HAP-1 (cell line): ENCODE results near the gene LDLRAP1.
A peak's percentile ranks its signal among the peaks of the same experiment; 100 is the strongest.

Experiments
- DNase-seq, 2 experiments: peaks; one replicate each; pipeline ENCODE4 v3.0.0-alpha.2; 2016 to 2020; ENCODE audit warnings: low spot score in 2 of 2
- H3K27me3 ChIP-seq: fragments of 250-450 bp; sonication (Bioruptor Pico); 2 replicates; pipeline ENCODE4 v1.5.1; 2020; ENCODE audit warnings: low read depth, mild to moderate bottlenecking, moderate library complexity
- H3K36me3 ChIP-seq: fragments of 250-450 bp; sonication (Bioruptor Pico); replicated peaks from 2 replicates; pipeline ENCODE4 v1.5.1; 2020; ENCODE audit warnings: mild to moderate bottlenecking
- H3K4me1 ChIP-seq: fragments of 250-450 bp; sonication (Bioruptor Pico); 2 replicates; pipeline ENCODE4 v1.5.1; 2020; ENCODE audit warnings: mild to moderate bottlenecking
- H3K4me3 ChIP-seq: fragments of 250-450 bp; sonication (Bioruptor Pico); 2 replicates; pipeline ENCODE4 v1.5.1; 2020; ENCODE audit warnings: mild to moderate bottlenecking, moderate library complexity
- H3K9me3 ChIP-seq: fragments of 250-450 bp; sonication (Bioruptor Pico); 2 replicates; pipeline ENCODE4 v1.5.1; 2020; ENCODE audit warnings: mild to moderate bottlenecking, moderate library complexity
- in situ Hi-C: fragments of 300-500 bp; cut with MboI; formaldehyde crosslinking; loops from 3 replicates; pipeline ENCODE4 v1.14.3; 2020; ENCODE audit warnings: low sequenced_read_pairs, inconsistent platforms, mixed read lengths

LDLRAP1 gene

DNA sequence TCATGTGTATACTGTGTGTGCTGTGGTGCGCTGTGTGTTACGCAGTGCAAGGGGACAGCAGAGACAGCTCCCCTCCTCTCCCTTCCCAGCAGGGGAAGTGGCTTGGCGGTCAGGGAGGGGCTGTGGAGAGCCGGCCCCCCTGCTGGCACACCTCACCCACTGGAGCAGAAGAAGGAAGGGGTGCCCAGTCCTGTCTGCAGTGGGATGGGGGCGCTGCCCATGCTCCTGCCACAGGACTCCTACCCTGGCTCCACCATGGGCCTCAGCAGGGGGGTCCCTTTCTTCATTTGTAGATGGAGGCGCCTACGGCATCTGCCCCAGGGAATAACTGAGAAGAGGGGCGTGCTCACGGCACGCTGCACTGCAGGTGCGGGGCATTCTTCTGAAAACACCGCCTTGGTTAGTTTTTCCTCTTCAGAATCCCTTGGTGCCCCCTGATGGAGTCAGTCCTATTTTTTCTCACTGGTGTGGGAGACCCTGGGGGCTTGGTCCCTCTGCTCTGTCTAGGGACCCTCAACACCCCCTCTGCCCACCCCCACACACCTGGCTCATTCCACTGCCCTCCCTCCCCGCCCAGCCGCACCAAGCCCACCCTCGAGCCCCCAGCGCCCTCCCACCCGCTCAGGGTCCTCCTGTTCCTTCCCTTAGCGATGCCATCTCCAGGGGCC, 13.8 kb upstream of the LDLRAP1 start:
- in situ Hi-C loops: no loop called here
- Histone ChIP-seq H3K4me1 (no peaks in the 10 kb centered on the region), H3K4me3 (no peak overlapping the region), H3K27me3 (no peaks in the 10 kb centered on the region), H3K9me3 (no peaks in the 10 kb centered on the region), H3K36me3 (no peaks in the 10 kb centered on the region)
- DNase-seq: no peak

DNA sequence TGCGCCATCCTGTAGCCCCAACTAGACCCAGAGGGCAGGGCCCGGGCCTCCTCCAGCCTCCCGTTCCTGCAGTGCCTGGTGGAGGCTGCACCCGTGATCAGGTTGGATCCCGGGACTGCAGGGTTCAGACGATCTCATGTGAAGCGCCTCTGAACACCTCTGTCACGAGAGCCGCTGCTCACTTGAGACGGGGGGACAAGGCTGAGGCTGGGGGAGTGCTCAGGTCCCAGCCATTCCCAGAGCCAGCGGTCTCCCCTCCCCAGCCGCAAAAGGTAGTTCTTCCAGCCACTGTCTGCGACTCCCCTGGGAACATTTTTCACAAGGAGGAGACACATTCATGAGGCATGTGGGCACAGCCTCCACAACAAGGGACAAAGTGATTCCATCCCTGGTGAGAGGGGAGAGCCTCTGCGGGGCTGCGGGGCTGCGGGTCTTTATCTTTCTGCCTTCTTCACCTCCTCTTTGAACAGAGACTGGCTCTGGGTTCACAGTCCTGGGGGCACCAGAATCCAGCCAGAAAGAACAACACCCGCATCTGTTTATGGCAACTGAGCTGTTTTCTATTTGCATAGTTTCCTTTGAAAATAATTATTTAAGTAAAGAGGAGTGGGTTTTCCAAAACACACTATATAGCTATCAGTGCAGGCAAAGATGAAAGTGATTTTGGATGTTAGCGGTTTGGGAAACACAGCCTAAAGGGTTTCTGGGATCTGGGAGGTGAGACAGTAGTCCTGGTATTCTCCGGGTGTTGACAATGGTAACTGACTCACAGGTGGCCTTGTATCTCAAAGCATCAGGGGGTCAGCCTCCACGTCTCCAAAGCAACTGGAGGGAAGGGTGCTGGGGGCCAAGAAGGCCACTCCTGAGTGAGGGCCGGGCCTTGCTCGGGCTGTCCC, 13.0 kb upstream of the LDLRAP1 start:
- Histone ChIP-seq H3K4me1 (no peaks in the 10 kb centered on the region), H3K4me3 (no peak overlapping the region), H3K36me3 (no peaks in the 10 kb centered on the region), H3K9me3 (no peaks in the 10 kb centered on the region), H3K27me3 (no peaks in the 10 kb centered on the region)
- in situ Hi-C loops: no loop called here
- no peak for DNase-seq

DNA sequence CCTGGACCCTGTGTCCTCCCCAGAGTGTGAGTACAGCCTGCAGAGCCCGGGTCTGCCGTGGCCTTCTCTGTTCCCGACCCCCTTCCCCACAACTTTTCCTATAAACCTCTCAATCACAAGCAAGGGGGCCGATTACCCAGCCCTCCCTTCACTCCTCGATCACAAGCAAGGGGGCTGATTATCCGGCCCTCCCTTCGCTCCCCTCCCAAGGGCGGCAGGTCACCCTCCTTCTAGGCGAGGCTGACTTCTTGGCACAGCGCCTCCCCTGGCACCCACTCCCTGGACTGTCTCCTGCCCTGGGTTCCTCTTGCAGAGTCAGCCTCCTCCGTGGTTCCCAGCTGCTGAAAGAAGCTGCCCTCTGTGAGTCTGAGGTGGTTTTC, 12.3 kb upstream of the LDLRAP1 start:
- in situ Hi-C loops: no loop called here
- no peak for DNase-seq
- no peaks in the 10 kb centered on the region for H3K36me3 ChIP-seq
- no peaks in the 10 kb centered on the region for H3K4me1 ChIP-seq
- H3K9me3 ChIP-seq: no peaks in the 10 kb centered on the region
- H3K27me3 ChIP-seq: no peaks in the 10 kb centered on the region
- H3K4me3 ChIP-seq: no peak overlapping the region

DNA sequence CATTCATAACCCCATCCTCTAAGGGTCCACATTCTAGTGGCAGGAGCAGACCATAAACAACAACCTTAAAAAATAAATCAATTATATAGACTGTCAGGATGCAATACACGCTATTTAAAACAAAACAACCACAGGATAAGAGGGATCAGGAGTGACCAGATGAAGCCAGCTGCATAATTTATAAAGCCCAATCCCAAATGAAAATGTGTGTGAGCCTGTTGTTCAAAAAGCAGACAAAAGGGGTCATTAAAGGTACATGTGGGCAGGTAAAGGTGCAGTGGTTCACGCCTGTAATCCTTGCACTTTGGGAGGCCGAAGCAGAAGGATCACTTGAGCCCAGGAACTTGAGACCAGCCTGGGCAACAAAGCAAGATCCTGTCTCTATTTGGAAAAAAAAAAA, 10.4 kb upstream of the LDLRAP1 start:
- H3K27me3 ChIP-seq: no peaks in the 10 kb centered on the region
- no peaks in the 10 kb centered on the region for H3K36me3 ChIP-seq
- H3K4me3 ChIP-seq: no peak overlapping the region
- in situ Hi-C loops: no loop called here
- no peaks in the 10 kb centered on the region for H3K4me1 ChIP-seq
- H3K9me3 ChIP-seq: no peaks in the 10 kb centered on the region
- no peak for DNase-seq

DNA sequence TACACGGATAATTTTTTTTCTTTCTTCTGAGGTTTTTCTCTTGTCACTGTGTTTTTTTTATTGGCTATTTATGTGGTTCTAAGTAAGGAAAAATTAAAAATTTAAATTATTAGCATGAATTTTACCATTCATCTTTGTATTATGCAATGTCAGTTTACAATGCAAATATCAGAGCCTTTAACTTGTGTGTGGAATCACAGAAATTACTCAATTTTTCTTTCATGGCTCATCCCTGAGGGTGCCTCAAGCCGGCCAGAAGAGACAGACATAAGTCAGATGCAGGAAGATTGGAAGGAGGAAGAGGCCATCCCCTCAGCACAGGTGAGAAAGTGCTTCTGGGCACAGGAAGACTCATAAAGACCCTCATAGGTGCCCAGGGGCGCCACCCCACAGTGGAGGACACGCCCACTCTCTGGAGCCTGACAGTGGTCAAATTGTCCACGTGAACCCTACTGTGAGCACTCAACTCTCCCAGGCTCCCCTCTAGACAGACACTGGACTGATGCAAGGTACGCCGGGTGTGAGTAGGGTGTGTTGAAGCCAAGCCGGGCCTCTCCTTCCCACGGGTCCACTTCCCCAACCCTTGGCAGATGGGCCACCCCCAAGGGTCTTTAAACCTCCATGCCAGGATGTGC, 9.5 kb upstream of the LDLRAP1 start:
- no peaks in the 10 kb centered on the region for H3K4me1 ChIP-seq
- H3K36me3 ChIP-seq: no peaks in the 10 kb centered on the region
- no peaks in the 10 kb centered on the region for H3K9me3 ChIP-seq
- no peak overlapping the region for H3K4me3 ChIP-seq
- H3K27me3 ChIP-seq: no peaks in the 10 kb centered on the region
- DNase-seq: no peak
- in situ Hi-C loops: no loop called here

DNA sequence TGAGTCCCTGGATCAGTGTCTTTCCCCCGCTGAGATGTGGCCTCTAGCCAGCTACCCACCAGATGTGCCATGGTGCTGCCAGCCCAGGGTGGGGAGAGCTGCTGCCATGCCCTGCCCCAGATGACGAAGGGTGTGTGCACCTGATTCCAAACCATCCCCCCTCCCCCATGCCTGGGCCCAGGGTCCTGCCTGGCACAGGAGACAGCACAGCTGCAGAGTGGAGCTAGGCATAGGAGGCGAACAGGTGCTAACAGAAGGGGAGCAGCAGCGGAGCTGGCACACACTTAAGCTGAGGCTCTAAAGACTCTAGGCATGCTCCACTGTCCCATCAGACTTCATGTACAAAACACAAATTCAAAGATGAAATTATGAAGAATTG, 9.0 kb upstream of the LDLRAP1 start:
- Histone ChIP-seq H3K36me3 (no peaks in the 10 kb centered on the region), H3K9me3 (no peaks in the 10 kb centered on the region), H3K4me1 (peaks cover 3% of the 10 kb centered on the region), H3K27me3 (no peaks in the 10 kb centered on the region), H3K4me3 (no peak overlapping the region)
- in situ Hi-C loops: no loop called here
- DNase-seq: no peak

DNA sequence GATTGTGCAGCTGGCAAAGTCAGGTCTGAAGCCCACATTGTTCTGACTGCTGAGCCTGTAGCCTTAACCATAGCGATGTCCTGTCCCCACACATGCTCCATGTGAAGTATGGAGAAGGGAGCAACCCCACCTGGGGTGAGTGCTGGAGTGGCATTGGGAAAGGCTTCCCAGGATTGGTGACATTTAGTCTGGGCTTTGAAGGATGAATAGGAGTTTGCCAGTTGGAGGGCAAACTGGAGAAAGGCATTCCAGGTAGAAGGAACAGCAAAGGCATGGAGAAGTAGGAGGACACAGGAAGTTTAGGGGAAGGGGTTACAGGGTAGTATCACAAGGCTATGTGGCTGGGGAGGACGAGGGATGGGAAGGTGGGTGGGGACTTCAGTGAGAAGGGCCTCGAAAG, 7.3 kb upstream of the LDLRAP1 start:
- Histone ChIP-seq H3K4me3 (no peak overlapping the region), H3K4me1 (peaks cover 7% of the 10 kb centered on the region)
- in situ Hi-C loops: no loop called here

DNA sequence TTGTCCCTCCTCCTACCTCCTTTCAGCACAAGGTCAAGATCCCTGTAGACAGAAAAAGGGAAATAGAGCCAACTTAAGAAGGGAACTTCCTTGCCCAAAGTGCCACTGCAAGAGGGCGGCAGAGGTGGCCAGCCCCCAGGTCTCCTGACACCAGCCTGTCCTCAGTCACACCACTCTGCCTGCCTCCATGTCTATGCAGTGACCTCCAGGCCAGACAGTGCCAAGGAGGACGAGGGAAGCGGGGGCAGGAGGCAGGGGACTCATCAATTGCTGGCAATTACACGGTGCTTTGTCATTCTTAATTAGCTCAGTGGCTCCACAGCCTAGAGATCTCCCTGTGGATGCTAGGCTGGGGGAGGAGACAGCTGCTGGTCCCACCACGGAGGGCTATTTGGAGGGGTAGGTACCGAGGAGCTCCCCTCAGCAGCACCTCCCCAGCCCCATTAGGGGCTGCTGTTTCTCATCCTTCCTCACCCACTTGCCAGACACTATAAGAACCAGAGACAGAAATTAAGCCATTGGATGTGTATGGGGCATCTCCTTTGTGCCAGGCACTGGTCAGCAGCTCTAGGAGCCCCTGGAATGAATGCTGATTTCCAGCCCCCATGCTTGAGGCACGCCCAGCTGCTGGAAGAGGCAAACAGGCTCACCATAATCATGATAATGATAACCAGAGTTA, 6.1 kb upstream of the LDLRAP1 start:
- in situ Hi-C loops: no loop called here
- H3K9me3 ChIP-seq: no peaks in the 10 kb centered on the region
- H3K4me1 ChIP-seq: peaks cover 7% of the 10 kb centered on the region
- H3K36me3 ChIP-seq: no peaks in the 10 kb centered on the region
- DNase-seq: no peak
- no peaks in the 10 kb centered on the region for H3K27me3 ChIP-seq
- H3K4me3 ChIP-seq: no peak overlapping the region

More for the DNA sequence above, 7.3 kb upstream of the LDLRAP1 start:
- no peak for DNase-seq
- no peaks in the 10 kb centered on the region for H3K36me3 ChIP-seq
- no peaks in the 10 kb centered on the region for H3K9me3 ChIP-seq
- no peaks in the 10 kb centered on the region for H3K27me3 ChIP-seq

DNA sequence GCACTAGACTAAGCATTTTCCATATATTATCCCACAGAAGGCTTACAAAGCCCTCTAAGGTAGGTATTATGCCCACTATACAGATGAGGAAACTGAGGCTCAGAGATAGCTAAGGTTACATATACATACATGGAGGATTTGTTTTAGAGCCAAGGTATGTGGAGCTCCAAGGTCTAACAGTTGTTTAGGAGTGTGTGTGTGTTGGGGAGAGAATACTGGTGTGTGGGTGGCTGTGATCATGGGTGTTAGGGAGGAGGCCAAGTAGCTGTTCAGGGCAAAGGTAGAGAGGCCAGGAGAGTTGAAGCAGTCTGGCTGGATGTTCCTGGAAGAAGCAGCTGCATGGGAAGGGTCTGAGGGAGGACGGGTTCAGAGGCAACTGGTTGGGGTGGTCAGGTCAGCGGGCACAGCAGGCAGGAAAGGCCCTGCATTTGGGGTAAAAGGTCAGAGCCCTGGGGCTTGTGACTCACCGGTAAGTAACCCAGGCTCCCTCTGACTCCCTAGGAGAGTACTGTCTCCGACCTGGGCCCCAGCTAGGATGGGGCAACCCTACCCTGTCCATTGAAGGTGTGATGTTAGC, 5.1 kb upstream of the LDLRAP1 start:
- Histone ChIP-seq H3K4me1 (peaks cover 7% of the 10 kb centered on the region), H3K36me3 (no peaks in the 10 kb centered on the region), H3K27me3 (no peaks in the 10 kb centered on the region), H3K4me3 (no peak overlapping the region), H3K9me3 (no peaks in the 10 kb centered on the region)
- in situ Hi-C loops: no loop called here
- no peak for DNase-seq

DNA sequence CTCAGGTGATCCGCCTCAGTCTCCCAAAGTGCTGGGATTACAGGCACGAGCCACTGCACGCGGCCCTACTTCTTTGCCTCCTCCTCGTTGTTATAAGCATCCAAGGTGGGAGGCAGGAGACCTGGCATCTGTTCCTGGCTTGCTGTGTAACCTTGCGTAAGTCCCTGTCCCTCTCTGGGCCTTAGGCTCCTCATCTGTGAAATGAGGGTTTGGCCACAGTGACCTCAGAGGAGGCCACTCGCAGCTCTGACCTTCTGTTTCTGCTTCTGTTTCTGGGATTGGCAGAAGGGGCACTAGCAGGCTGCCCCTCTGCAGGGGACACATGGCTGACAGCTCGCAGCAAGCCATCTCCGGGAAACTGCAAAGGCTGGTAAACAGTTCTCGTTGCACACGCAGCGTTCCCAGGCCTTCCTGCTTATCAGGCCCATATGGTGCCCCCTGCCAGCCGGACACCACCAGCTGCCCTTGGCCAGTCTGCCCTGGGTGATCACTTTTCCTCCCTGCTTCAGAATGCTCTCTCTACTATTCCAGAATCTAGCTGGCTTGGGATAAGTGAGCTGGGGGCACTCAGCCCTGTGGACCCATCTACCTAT, 2.6 kb upstream of the LDLRAP1 start:
- in situ Hi-C loops: no loop called here
- H3K36me3 ChIP-seq: no peaks in the 10 kb centered on the region
- no peaks in the 10 kb centered on the region for H3K27me3 ChIP-seq
- no peaks in the 10 kb centered on the region for H3K9me3 ChIP-seq
- no peak overlapping the region for H3K4me3 ChIP-seq
- DNase-seq: no peak
- peaks cover 12% of the 10 kb centered on the region for H3K4me1 ChIP-seq

DNA sequence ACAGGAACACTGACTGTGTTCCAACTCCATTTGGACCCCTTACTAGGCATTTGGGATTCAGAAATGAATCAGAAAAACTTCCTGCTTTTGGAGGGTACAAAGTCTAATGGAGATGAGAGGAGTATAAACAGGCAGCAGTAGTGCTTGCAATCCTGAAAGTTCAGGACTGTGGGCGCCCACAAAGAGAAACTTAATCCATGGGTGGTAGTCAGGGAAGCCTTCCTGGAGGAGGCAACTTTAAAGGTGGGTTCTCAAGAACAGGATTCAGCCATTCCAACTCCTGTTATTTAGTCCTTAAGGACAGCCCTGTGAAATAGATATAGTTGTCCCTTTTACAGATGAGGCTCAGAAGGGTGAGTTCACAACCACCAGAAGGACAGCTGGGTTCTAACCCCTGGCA, 2.0 kb upstream of the LDLRAP1 start:
- Histone ChIP-seq H3K4me3 (no peak overlapping the region), H3K27me3 (no peaks in the 10 kb centered on the region), H3K4me1 (peaks cover 12% of the 10 kb centered on the region), H3K9me3 (no peaks in the 10 kb centered on the region), H3K36me3 (no peaks in the 10 kb centered on the region)
- no peak for DNase-seq
- in situ Hi-C loops: no loop called here

DNA sequence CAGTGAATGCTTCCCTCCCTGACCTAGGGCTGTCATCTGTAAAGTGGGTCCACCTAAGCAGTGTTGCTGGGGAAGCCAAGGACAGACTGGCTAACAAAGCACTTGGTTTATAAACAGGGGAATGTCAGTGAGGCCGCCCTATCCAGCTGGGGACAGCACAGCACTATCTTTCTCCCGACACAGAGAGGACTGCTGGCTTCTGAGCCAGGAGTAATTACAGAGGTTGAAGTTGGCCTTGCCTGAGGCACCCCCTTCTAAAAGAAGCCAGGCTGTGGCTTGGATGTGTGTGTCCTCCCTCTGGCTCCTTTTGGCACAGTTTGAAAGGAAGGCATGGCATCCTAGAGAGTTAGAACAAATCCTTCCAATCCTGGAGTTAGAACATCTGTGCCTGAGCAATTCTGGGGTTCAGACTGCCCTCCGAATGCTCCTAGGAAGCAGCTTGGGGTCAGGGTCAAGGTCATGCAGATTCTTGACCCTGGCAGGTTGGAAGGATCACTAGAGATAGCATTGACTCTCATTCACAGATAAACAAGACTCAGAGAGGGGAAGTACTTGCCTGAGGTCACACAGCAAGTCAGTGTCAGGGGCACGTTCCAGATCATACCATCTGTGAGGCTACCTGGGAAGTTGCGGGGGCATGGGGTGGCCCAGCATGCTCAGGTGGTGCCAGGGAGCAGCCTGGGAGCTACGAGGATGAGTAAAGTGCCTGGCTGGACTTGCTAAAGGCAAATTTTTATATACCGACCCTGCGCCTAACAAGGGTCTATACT, 1.3 kb upstream of the LDLRAP1 start:
- no peak overlapping the region for H3K4me3 ChIP-seq
- H3K4me1 ChIP-seq: peaks cover 12% of the 10 kb centered on the region
- no peak for DNase-seq
- in situ Hi-C loops: no loop called here
- no peaks in the 10 kb centered on the region for H3K27me3 ChIP-seq
- H3K9me3 ChIP-seq: no peaks in the 10 kb centered on the region
- H3K36me3 ChIP-seq: no peaks in the 10 kb centered on the region

DNA sequence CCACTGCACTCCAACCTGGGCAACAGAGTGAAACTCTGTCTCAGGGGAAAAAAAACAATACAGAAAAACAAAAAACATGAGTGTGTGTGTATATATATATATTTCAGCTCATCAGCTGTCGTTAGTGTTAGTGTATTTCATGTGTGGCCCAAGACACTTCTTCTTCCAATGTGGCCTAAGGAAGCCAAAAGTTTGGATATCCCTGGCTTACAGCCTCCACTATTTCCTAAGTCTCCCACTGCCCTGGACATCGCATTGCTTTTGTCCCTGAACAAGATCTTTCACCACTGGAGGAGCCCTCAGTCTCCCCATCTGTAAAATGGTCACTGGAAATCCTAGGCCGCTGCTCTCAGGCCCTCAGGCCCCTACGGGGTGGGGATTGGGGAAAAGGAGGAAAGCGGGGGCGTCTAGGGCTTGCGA, 391 bp upstream of the LDLRAP1 start:
- DNase-seq: no peak
- Histone ChIP-seq H3K9me3 (no peaks in the 10 kb centered on the region), H3K4me3 (peak overlapping the region; percentile 73), H3K27me3 (no peaks in the 10 kb centered on the region), H3K4me1 (peaks cover 12% of the 10 kb centered on the region), H3K36me3 (no peaks in the 10 kb centered on the region)
- in situ Hi-C loops: no loop called here
